ENCODE results near the gene PCDH9. TPM values are rescaled to one million over a fixed set of nuclear protein-coding genes. Genes with fewer than 3 reads are reported as not detected.

PCDH9 gene
- total RNA-seq, 1 donor from 2014 or later = 29.7 TPM

- no peaks in the 10 kb centered on the region for H3K27me3 Mint-ChIP-seq (ENCODE audit: low read depth)
- DNase-seq (ENCODE audit: low spot score in 2 of 2, unreplicated experiment in 2 of 2) = no peak
- no peak overlapping the region for H3K4me3 Mint-ChIP-seq
- TF ChIP-seq CTCF (IDR thresholded peaks at IDR 0.05; ENCODE audit: unreplicated experiment) = no peak
- H3K9me3 Mint-ChIP-seq = peaks cover 4% of the 10 kb centered on the region
- no peaks in the 10 kb centered on the region for H3K36me3 Mint-ChIP-seq
- no peak overlapping the region for H3K27ac Mint-ChIP-seq
- no peaks in the 10 kb centered on the region for H3K4me1 Mint-ChIP-seq
These were observed 679.0 kb downstream of the PCDH9 start for GRCh38 chr13:66551128-66551527.

GRCh38 chr13:66547685-66548084 lies 682.5 kb downstream of the PCDH9 start:
- no peak for TF ChIP-seq CTCF (IDR thresholded peaks at IDR 0.05; ENCODE audit: unreplicated experiment)
- H3K4me3 Mint-ChIP-seq = no peak overlapping the region
- peaks cover 4% of the 10 kb centered on the region for H3K9me3 Mint-ChIP-seq
- no peaks in the 10 kb centered on the region for H3K36me3 Mint-ChIP-seq
- no peaks in the 10 kb centered on the region for H3K4me1 Mint-ChIP-seq
- no peaks in the 10 kb centered on the region for H3K27me3 Mint-ChIP-seq (ENCODE audit: low read depth)
- DNase-seq (ENCODE audit: low spot score in 2 of 2, unreplicated experiment in 2 of 2) = no peak
- no peak overlapping the region for H3K27ac Mint-ChIP-seq

- Mint-ChIP-seq H3K4me1 (no peaks in the 10 kb centered on the region), H3K27ac (no peak overlapping the region), H3K4me3 (no peak overlapping the region), H3K36me3 (no peaks in the 10 kb centered on the region), H3K9me3 (no peaks in the 10 kb centered on the region), H3K27me3 (ENCODE audit: low read depth) (no peaks in the 10 kb centered on the region)
- DNase-seq (ENCODE audit: low spot score in 2 of 2, unreplicated experiment in 2 of 2) = no peak
- TF ChIP-seq CTCF (IDR thresholded peaks at IDR 0.05; ENCODE audit: unreplicated experiment) = no peak
These were observed 683.4 kb downstream of the PCDH9 start for GRCh38 chr13:66546534-66547379.

GRCh38 chr13:66543780-66544179 lies 686.4 kb downstream of the PCDH9 start:
- Mint-ChIP-seq H3K27ac (no peak overlapping the region), H3K9me3 (peaks cover 3% of the 10 kb centered on the region), H3K4me3 (no peak overlapping the region), H3K36me3 (no peaks in the 10 kb centered on the region), H3K4me1 (no peaks in the 10 kb centered on the region), H3K27me3 (ENCODE audit: low read depth) (peaks cover 3% of the 10 kb centered on the region)
- no peak for DNase-seq (ENCODE audit: low spot score in 2 of 2, unreplicated experiment in 2 of 2)
- TF ChIP-seq CTCF (IDR thresholded peaks at IDR 0.05; ENCODE audit: unreplicated experiment) = no peak

- H3K27ac Mint-ChIP-seq = no peak overlapping the region
- no peak for DNase-seq (ENCODE audit: low spot score in 2 of 2, unreplicated experiment in 2 of 2)
- peaks cover 7% of the 10 kb centered on the region for H3K4me1 Mint-ChIP-seq
- H3K9me3 Mint-ChIP-seq = peaks cover 3% of the 10 kb centered on the region
- H3K27me3 Mint-ChIP-seq (ENCODE audit: low read depth) = peaks cover 32% of the 10 kb centered on the region
- no peak overlapping the region for H3K4me3 Mint-ChIP-seq
- peaks cover 2% of the 10 kb centered on the region for H3K36me3 Mint-ChIP-seq
- TF ChIP-seq CTCF (IDR thresholded peaks at IDR 0.05; ENCODE audit: unreplicated experiment) = no peak
These were observed 692.7 kb downstream of the PCDH9 start for GRCh38 chr13:66537417-66537816.
